ENCODE results near the gene SRCAP. TPM values are rescaled to one million over a fixed set of nuclear protein-coding genes. Genes with fewer than 3 reads are reported as not detected.

Gene SRCAP
- total RNA-seq, 4 donors from 2014 or later, result 32.9 to 57.7 (median 50.7) TPM

- DNase-seq, result no peak
- intact Hi-C loops (cut with DNase I), result no loop called here
- no peak overlapping the region for H3K27ac ChIP-seq
- 87 to 95% methylated on average over 13 to 14 of the region's 14 CpGs for WGBS, 2 donors
- H3K4me3 ChIP-seq (replicated peaks in 1 of 3), result no peak overlapping the region
- H3K36me3 ChIP-seq, result peaks cover 45 to 48% of the 10 kb centered on the region in 2 donors
- TF ChIP-seq, protein P1, sequence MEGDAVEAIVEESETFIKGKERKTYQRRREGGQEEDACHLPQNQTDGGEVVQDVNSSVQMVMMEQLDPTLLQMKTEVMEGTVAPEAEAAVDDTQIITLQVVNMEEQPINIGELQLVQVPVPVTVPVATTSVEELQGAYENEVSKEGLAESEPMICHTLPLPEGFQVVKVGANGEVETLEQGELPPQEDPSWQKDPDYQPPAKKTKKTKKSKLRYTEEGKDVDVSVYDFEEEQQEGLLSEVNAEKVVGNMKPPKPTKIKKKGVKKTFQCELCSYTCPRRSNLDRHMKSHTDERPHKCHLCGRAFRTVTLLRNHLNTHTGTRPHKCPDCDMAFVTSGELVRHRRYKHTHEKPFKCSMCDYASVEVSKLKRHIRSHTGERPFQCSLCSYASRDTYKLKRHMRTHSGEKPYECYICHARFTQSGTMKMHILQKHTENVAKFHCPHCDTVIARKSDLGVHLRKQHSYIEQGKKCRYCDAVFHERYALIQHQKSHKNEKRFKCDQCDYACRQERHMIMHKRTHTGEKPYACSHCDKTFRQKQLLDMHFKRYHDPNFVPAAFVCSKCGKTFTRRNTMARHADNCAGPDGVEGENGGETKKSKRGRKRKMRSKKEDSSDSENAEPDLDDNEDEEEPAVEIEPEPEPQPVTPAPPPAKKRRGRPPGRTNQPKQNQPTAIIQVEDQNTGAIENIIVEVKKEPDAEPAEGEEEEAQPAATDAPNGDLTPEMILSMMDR (IDR thresholded peaks at IDR 0.05), result no peak
- TF ChIP-seq POLR2A (IDR thresholded peaks at IDR 0.05), result no peak
- no peaks in the 10 kb centered on the region for H3K27me3 ChIP-seq
- peaks cover 10 to 16% of the 10 kb centered on the region in 2 donors for H3K4me1 ChIP-seq
- no peaks in the 10 kb centered on the region for H3K9me3 ChIP-seq
Measured at GRCh38 chr16:30773826-30774225, 74.9 kb downstream of the SRCAP start.

DNA sequence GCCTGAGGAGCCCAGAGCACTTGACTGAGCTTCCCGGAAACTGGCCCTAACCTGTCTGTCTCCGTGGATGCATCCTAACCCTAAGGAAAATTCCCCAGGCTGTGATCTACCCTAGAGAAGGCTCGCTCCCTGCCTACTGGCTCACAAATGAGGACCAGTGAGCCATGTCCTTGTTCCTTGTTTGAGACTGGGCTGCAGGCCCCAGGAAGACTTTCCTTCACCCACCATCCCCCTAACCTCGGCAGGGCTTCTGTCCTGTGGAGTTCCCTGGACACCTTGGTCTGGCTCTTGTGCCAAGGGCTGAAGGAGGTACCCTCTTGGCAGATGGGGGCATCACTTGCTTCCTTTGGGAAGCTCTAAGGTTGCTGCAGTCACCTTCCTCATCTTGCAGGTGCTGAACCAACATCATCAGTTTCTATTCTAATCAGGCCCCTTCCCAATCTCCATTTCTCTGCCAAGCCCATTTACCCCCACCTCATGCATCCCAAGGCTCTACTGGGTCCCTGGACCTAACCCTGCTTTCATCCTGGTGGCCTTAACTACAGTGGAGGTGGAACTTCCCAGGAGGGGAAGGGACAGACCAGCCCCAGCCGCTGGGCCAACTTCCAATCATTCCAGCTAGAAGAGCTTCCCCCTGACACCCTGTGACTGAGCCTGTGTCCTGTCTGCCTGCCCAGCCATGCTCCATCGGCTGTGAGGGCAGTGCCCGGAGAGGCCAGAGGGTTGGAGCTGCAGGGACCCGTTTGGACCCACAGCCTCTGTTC lies 75.6 kb downstream of the SRCAP start:
- peak overlapping the region in 2 of 3 donors; percentile 78 to 90 for H3K27ac ChIP-seq
- no peaks in the 10 kb centered on the region for H3K27me3 ChIP-seq
- peak; percentile 44 to 56 for DNase-seq
- intact Hi-C loops (cut with DNase I), result no loop called here
- 51 to 52% methylated on average over 7 to 8 of the region's 8 CpGs for WGBS, 2 donors
- H3K4me3 ChIP-seq (replicated peaks in 1 of 3), result peak overlapping the region in 1 of 3 donors; percentile 73
- no peaks in the 10 kb centered on the region for H3K9me3 ChIP-seq
- TF ChIP-seq, protein P1 (IDR thresholded peaks at IDR 0.05), result no peak
- peaks cover 38 to 41% of the 10 kb centered on the region in 2 donors for H3K36me3 ChIP-seq
- peaks cover 10 to 16% of the 10 kb centered on the region in 2 donors for H3K4me1 ChIP-seq

GRCh38 chr16:30775131-30775391 lies 76.1 kb downstream of the SRCAP start:
- no peak for DNase-seq
- H3K27ac ChIP-seq, result peak overlapping the region in 2 of 3 donors; percentile 78 to 90
- no peaks in the 10 kb centered on the region for H3K9me3 ChIP-seq
- H3K4me3 ChIP-seq (replicated peaks in 1 of 3), result peak overlapping the region in 2 of 3 donors; percentile 71 to 73
- 12% methylated on average over 15 of the region's 15 CpGs; no CpG with 5 or more reads in 1 of the 2 donors for WGBS, 2 donors
- TF ChIP-seq POLR2A (IDR thresholded peaks at IDR 0.05), result no peak
- TF ChIP-seq, protein P1 (IDR thresholded peaks at IDR 0.05), result no peak
- H3K4me1 ChIP-seq, result peaks cover 10 to 16% of the 10 kb centered on the region in 2 donors
- intact Hi-C loops (cut with DNase I), result no loop called here
- peaks cover 33 to 36% of the 10 kb centered on the region in 2 donors for H3K36me3 ChIP-seq
- H3K27me3 ChIP-seq, result no peaks in the 10 kb centered on the region

DNA sequence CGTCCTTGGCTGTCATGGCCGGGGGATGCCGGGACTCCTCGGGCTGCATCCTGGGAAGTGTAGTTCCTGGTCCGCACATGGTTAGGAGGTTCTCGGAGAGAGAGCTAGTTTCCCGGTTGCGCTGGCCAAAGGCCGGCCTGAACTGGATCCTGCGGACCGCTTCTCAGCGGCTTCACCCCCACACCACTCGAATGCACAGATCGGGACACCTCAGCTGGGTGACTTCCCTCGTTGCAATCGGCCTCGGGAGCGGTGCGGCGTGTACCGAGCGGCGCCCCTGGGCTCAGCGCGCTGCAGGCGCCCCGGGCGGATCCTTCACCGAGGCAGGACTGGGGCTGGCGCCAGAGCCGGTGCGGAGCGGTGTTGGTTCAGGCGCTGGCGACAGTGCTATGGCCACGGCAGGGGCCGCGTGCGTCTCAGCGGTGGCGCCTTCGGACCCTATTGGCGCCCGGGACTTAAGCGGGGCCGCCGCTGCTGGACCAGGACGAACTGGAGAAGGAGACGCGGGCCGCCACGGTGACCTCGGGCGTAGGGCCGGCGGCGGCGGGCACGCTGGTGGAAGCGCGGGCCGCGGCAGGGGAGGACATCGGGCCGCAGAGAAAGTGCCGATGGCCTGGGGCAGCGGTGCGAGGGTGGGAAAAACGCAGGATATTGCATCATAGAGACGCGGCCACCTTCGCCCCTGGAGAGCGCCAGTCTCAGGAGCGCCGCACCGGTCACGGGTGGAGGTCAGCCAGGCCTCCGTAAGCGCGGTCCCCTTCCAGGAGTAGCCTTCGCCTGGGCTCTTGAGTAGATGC lies 76.6 kb downstream of the SRCAP start:
- TF ChIP-seq, protein P1 (IDR thresholded peaks at IDR 0.05), result no peak
- TF ChIP-seq POLR2A (IDR thresholded peaks at IDR 0.05), result peak in 1 of 2 donors; percentile 58
- Histone ChIP-seq H3K9me3 (no peaks in the 10 kb centered on the region), H3K27me3 (no peaks in the 10 kb centered on the region), H3K36me3 (peaks cover 27 to 31% of the 10 kb centered on the region in 2 donors), H3K4me1 (peaks cover 10 to 16% of the 10 kb centered on the region in 2 donors), H3K27ac (peak overlapping the region; percentile 78 to 90 (median 78)), H3K4me3 (replicated peaks in 1 of 3) (peak overlapping the region; percentile 13 to 73 (median 71))
- 0% methylated on average over 12 to 19 of the region's 81 CpGs for WGBS, 2 donors
- DNase-seq, result peak; percentile 84 to 89
- intact Hi-C loops (cut with DNase I), result no loop called here
